AG09319 (cell line): ENCODE results near the gene LRP10.
"Not testable (repeated sequence)": the region's sequence is repeated elsewhere in the genome, so short reads cannot be mapped to it uniquely, and the experiment has no call there.

Experiments used
- DNase-seq: peaks from one replicate; pipeline ENCODE4 v3.0.0-alpha.2; 2010; ENCODE audit warnings: low read depth; ENCODE audit errors: extremely low read depth
- CTCF ChIP-seq: IDR thresholded peaks from 2 replicates; pipeline ENCODE4 v1.5.1; 2011; ENCODE audit warnings: low read depth, mild to moderate bottlenecking, inconsistent platforms, low read length, moderate library complexity

The LRP10 gene

GRCh38 chr14:22905627-22906026 is 34.1 kb downstream of the LRP10 start:
- DNase-seq, result no peak
- TF ChIP-seq CTCF, result no peak

- no peak for DNase-seq
- TF ChIP-seq CTCF, result no peak
Measured at GRCh38 chr14:22906073-22906472, 34.5 kb downstream of the LRP10 start.

- DNase-seq, result no peak
- no peak for TF ChIP-seq CTCF
Measured at GRCh38 chr14:22907429-22907828, 35.9 kb downstream of the LRP10 start.

GRCh38 chr14:22908601-22909000 is 37.1 kb downstream of the LRP10 start:
- DNase-seq, result no peak
- TF ChIP-seq CTCF, result no peak

- TF ChIP-seq CTCF, result no peak
- no peak for DNase-seq
Measured at GRCh38 chr14:22910916-22911315, 39.4 kb downstream of the LRP10 start.

GRCh38 chr14:22914836-22915235 is 43.3 kb downstream of the LRP10 start:
- DNase-seq, result not testable (repeated sequence)

GRCh38 chr14:22915886-22916521 is 44.5 kb downstream of the LRP10 start:
- no peak for TF ChIP-seq CTCF
- no peak for DNase-seq

- DNase-seq, result peak; percentile 100
- TF ChIP-seq CTCF, result no peak
Measured at GRCh38 chr14:22918804-22919600, 47.5 kb downstream of the LRP10 start, which contains the start of gene RBM23. Gene RBM23, minus strand, starts transcription at chr14:22919149.
